ENCODE data around the gene SSR3. TPM values are rescaled to one million over a fixed set of nuclear protein-coding genes. Genes with fewer than 3 reads are reported as not detected.

Gene SSR3
- total and polyA plus RNA-seq, 9 of the 15 experiments (the other 6 are each of a cell fraction or from before 2014, with no cell fraction given): 104 to 464 (median 307) TPM

DNA sequence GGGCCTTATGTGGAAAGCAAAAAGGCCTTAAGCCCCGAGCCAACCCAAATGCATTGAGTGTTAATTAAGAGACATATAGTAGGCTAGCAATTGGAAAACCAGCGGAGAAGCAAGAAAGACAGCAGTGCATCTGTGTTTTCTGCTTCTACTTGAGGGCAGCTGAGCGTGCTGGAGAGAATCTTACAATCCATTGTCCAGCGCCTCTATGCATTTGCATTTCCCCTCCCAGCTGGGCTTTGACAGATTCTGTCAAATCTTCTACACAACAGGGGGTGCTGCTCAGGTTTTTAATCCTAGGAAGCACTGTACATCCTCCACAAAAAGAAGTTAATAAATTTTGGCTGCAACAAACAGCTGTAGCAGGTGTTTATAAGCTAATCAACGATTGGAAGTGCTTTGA lies 23.9 kb downstream of the SSR3 start:
- WGBS (ENCODE audit: insufficient coverage, low coverage, missing lambda C conversion rate): 39% methylated on average over 5 of the region's 5 CpGs
- Histone ChIP-seq H3K27ac (ENCODE audit: extremely low read depth, low read depth, low read length) (no peak overlapping the region), H3K36me3 (ENCODE audit: control insufficient read depth, insufficient read depth, low read length) (no peaks in the 10 kb centered on the region), H3K9me1 (ENCODE audit: control insufficient read depth, insufficient read depth, low read length) (no peaks in the 10 kb centered on the region), H3K9ac (ENCODE audit: insufficient read depth in 1 of 2, low read depth in 2 of 2, low read length in 2 of 2) (no peak overlapping the region), H3K4me3 (no peak overlapping the region), H3K79me2 (ENCODE audit: control insufficient read depth, insufficient read depth, low read length) (no peaks in the 10 kb centered on the region), H3K27me3 (ENCODE audit: control insufficient read depth in 2 of 2, insufficient read depth in 2 of 2, low read length in 2 of 2) (no peaks in the 10 kb centered on the region), H3K9me3 (replicated peaks; ENCODE audit: control insufficient read depth, insufficient read depth, low read depth, low read length) (no peaks in the 10 kb centered on the region), H3K4me1 (replicated peaks in 1 of 2; ENCODE audit: control insufficient read depth in 2 of 2, insufficient read depth in 2 of 2, low read length in 2 of 2) (no peaks in the 10 kb centered on the region; a peak in 1 of 5 replicates), H2AFZ (ENCODE audit: low read depth, low read length) (no peak overlapping the region), H4K20me1 (replicated peaks; ENCODE audit: control insufficient read depth, insufficient read depth, low read length) (0 out of 2 replicates have a peak, but pooled peaks cover 5% of the 10 kb centered on the region), H3K4me2 (ENCODE audit: insufficient read depth, low read length) (no peak overlapping the region)
- no peak for ATAC-seq
- DNase-seq (ENCODE audit: extremely low read depth in 1 of 4, low spot score in 3 of 4): no peak
- ChIA-PET POLR2A (interaction anchor here (1.2 kb wide), 1 partner anchor 17 kb away, joined by 3 read pairs; no protein-coding TSS in a partner anchor), CTCF (ENCODE audit: low intra/inter-chr PET ratio) (no interaction called here)
- intact Hi-C loops (cut with micrococcal nuclease) (no loop called here), in situ Hi-C loops (cut with MboI) (loop anchor here (25.0 kb wide), 1 partner anchor 606 kb away; no protein-coding TSS in a partner anchor)
- no TSS peak for BruUV-seq (replicated peaks)
- no peak for TF ChIP-seq TBP (optimal IDR thresholded peaks at IDR 0.05; ENCODE audit: low read depth, low read length)
- no peak for TF ChIP-seq SMAD3 (CRISPR knock-in tag; conservative IDR thresholded peaks at IDR 0.05)
- no peak for TF ChIP-seq HMG20A (CRISPR knock-in tag; conservative IDR thresholded peaks at IDR 0.05)
- TF ChIP-seq, protein P1, sequence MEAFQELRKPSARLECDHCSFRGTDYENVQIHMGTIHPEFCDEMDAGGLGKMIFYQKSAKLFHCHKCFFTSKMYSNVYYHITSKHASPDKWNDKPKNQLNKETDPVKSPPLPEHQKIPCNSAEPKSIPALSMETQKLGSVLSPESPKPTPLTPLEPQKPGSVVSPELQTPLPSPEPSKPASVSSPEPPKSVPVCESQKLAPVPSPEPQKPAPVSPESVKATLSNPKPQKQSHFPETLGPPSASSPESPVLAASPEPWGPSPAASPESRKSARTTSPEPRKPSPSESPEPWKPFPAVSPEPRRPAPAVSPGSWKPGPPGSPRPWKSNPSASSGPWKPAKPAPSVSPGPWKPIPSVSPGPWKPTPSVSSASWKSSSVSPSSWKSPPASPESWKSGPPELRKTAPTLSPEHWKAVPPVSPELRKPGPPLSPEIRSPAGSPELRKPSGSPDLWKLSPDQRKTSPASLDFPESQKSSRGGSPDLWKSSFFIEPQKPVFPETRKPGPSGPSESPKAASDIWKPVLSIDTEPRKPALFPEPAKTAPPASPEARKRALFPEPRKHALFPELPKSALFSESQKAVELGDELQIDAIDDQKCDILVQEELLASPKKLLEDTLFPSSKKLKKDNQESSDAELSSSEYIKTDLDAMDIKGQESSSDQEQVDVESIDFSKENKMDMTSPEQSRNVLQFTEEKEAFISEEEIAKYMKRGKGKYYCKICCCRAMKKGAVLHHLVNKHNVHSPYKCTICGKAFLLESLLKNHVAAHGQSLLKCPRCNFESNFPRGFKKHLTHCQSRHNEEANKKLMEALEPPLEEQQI (IDR thresholded peaks at IDR 0.05): no peak
- TF ChIP-seq ZNF707 (CRISPR knock-in tag; conservative IDR thresholded peaks at IDR 0.05): no peak
- TF ChIP-seq ZC3H8 (IDR thresholded peaks at IDR 0.05): no peak
- no peak for TF ChIP-seq FOXA1 (IDR thresholded peaks at IDR 0.05; ENCODE audit: borderline replicate concordance)
- no peak for TF ChIP-seq ETV6 (IDR thresholded peaks at IDR 0.05; ENCODE audit: borderline replicate concordance in 1 of 2, low read depth in 2 of 2, low read length in 1 of 2)
- no peak for TF ChIP-seq ETV6 (CRISPR knock-in tag; IDR thresholded peaks at IDR 0.05; ENCODE audit: borderline replicate concordance)
- no peak for TF ChIP-seq CAMTA2 (CRISPR knock-in tag; conservative IDR thresholded peaks at IDR 0.05)
- TF ChIP-seq, protein P2, sequence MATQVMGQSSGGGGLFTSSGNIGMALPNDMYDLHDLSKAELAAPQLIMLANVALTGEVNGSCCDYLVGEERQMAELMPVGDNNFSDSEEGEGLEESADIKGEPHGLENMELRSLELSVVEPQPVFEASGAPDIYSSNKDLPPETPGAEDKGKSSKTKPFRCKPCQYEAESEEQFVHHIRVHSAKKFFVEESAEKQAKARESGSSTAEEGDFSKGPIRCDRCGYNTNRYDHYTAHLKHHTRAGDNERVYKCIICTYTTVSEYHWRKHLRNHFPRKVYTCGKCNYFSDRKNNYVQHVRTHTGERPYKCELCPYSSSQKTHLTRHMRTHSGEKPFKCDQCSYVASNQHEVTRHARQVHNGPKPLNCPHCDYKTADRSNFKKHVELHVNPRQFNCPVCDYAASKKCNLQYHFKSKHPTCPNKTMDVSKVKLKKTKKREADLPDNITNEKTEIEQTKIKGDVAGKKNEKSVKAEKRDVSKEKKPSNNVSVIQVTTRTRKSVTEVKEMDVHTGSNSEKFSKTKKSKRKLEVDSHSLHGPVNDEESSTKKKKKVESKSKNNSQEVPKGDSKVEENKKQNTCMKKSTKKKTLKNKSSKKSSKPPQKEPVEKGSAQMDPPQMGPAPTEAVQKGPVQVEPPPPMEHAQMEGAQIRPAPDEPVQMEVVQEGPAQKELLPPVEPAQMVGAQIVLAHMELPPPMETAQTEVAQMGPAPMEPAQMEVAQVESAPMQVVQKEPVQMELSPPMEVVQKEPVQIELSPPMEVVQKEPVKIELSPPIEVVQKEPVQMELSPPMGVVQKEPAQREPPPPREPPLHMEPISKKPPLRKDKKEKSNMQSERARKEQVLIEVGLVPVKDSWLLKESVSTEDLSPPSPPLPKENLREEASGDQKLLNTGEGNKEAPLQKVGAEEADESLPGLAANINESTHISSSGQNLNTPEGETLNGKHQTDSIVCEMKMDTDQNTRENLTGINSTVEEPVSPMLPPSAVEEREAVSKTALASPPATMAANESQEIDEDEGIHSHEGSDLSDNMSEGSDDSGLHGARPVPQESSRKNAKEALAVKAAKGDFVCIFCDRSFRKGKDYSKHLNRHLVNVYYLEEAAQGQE (IDR thresholded peaks at IDR 0.05; ENCODE audit: borderline replicate concordance): no peak
- TF ChIP-seq, protein P2 (CRISPR knock-in tag; IDR thresholded peaks at IDR 0.05; ENCODE audit: low read depth): no peak
- no peak for TF ChIP-seq CBX5 (IDR thresholded peaks at IDR 0.05; ENCODE audit: borderline replicate concordance, low read depth)
- FAIRE-seq: no peak
